ENCODE data around the gene RUBCN. TPM values are rescaled to one million over a fixed set of nuclear protein-coding genes. Genes with fewer than 3 reads are reported as not detected.
A peak's percentile ranks its signal among the peaks of the same experiment; 100 is the strongest.

Gene RUBCN
- total and polyA plus RNA-seq, 9 of the 15 experiments (the other 6 are each of a cell fraction or from before 2014, with no cell fraction given) = 8.4 to 24.0 (median 11.9) TPM

- TF ChIP-seq KDM1A (IDR thresholded peaks at IDR 0.05) = peak; percentile 8 to 34; a peak in 2 of 4 replicates
- no peak for TF ChIP-seq CBX3 (IDR thresholded peaks at IDR 0.05; ENCODE audit: borderline replicate concordance in 1 of 2, low read length in 2 of 2)
- no peak for TF ChIP-seq ZBTB43 (CRISPR knock-in tag; IDR thresholded peaks at IDR 0.05)
- no peak for TF ChIP-seq UBTF (IDR thresholded peaks at IDR 0.05; ENCODE audit: borderline replicate concordance in 1 of 2, low read depth in 2 of 2, low read length in 2 of 2)
- TF ChIP-seq ZNF347 (CRISPR knock-in tag; IDR thresholded peaks at IDR 0.05; ENCODE audit: low read depth) = no peak
- TF ChIP-seq FOXO4 (CRISPR knock-in tag; IDR thresholded peaks at IDR 0.05) = no peak
- TF ChIP-seq MBD1 (CRISPR knock-in tag; IDR thresholded peaks at IDR 0.05) = no peak
- peak; percentile 61; the same call in 1 of the 2 replicates for TF ChIP-seq HDAC2 (IDR thresholded peaks at IDR 0.05)
- TF ChIP-seq TAF1 (IDR thresholded peaks at IDR 0.05; ENCODE audit: control insufficient read depth, extremely low read depth, insufficient read depth, low read length, severe bottlenecking) = no peak
- TF ChIP-seq ASH1L (IDR thresholded peaks at IDR 0.05; ENCODE audit: borderline replicate concordance, low read depth, partially characterized antibody) = no peak
- peak; percentile 59; the same call in 1 of the 2 replicates for TF ChIP-seq MAFF (IDR thresholded peaks at IDR 0.05; ENCODE audit: low read length)
- TF ChIP-seq ZHX1 (conservative IDR thresholded peaks at IDR 0.05; ENCODE audit: low read length) = no peak
- no peak for TF ChIP-seq TRIM25 (IDR thresholded peaks at IDR 0.05; ENCODE audit: borderline replicate concordance)
- no peak for TF ChIP-seq FIP1L1 (IDR thresholded peaks at IDR 0.05; ENCODE audit: low read depth, low read length, poor library complexity, severe bottlenecking)
Measured at GRCh38 chr3:197711973-197712707, 24.6 kb downstream of the RUBCN start (continued).
